Ishikawa (cell line): ENCODE measurements around the gene TMEM91.

Experiments
- CEBPB ChIP-seq: IDR thresholded peaks from 2 replicates; pipeline ENCODE4 v1.6.1; 2012
- CREB1 ChIP-seq: IDR thresholded peaks from 2 replicates; pipeline ENCODE4 v1.6.1; 2012; ENCODE audit warnings: low read depth
- EGR1 ChIP-seq: IDR thresholded peaks from 2 replicates; pipeline ENCODE4 v1.6.1; 2012
- EP300 ChIP-seq: IDR thresholded peaks from 2 replicates; pipeline ENCODE4 v1.6.1; 2012; ENCODE audit warnings: borderline replicate concordance
- FOXM1 ChIP-seq: IDR thresholded peaks from 2 replicates; pipeline ENCODE4 v1.6.1; 2012; ENCODE audit warnings: low read depth, borderline replicate concordance
- NFIC ChIP-seq: IDR thresholded peaks from 2 replicates; pipeline ENCODE4 v1.6.1; 2012
- RAD21 ChIP-seq: IDR thresholded peaks from 2 replicates; pipeline ENCODE4 v1.6.1; 2012; ENCODE audit warnings: low read depth
- REST ChIP-seq: IDR thresholded peaks from 2 replicates; pipeline ENCODE4 v1.6.1; 2012; ENCODE audit warnings: low read depth, mild to moderate bottlenecking
- TAF1 ChIP-seq: IDR thresholded peaks from 2 replicates; pipeline ENCODE4 v1.6.1; 2012; ENCODE audit warnings: low read depth, mild to moderate bottlenecking

DNA sequence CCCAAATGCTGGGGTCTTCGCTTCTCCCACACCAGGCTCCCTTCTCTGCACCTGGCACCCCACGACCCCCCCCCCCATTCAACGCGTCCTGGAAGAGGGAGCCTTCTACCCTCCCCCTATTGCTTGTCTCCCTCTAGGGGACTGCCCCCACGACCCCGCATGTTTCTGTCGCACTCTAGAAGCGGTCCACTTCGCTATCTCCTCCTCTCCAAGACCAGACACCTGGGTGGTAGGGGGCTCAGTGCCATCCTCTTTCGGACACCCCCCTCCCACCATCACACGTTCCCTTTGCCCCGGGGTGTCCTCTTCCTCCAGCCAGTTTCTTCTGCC, 24.1 kb upstream of the TMEM91 start:
- no peak for TF ChIP-seq EGR1
- no peak for TF ChIP-seq CEBPB
- no peak; the same call in 1 of the 2 replicates for TF ChIP-seq EP300
- TF ChIP-seq TAF1, result no peak
- TF ChIP-seq CREB1, result no peak
- TF ChIP-seq REST, result no peak
- TF ChIP-seq NFIC, result no peak
- no peak for TF ChIP-seq FOXM1
- TF ChIP-seq RAD21, result no peak
